Neuronal stem cell (in vitro differentiated cells): Measurements from ENCODE around the gene CHRM2.
A peak's percentile ranks its signal among the peaks of the same experiment; 100 is the strongest.

ENCODE experiments used
- DNase-seq: peaks from one replicate; pipeline ENCODE4 v3.0.0-alpha.2; 2013; ENCODE audit warnings: low spot score
- H2AFZ ChIP-seq: one replicate; pipeline ENCODE4 v1.6.1; 2013; ENCODE audit warnings: mild to moderate bottlenecking, low read length, inconsistent platforms
- H2AK5ac ChIP-seq: 2 replicates; pipeline ENCODE4 v1.6.1; 2013; ENCODE audit warnings: low read depth, mild to moderate bottlenecking, inconsistent platforms, low read length, moderate library complexity, mixed read lengths
- H2BK120ac ChIP-seq: 2 replicates; pipeline ENCODE4 v1.6.1; 2013; ENCODE audit warnings: low read depth, mild to moderate bottlenecking, inconsistent platforms, low read length, moderate library complexity, mixed read lengths
- H2BK12ac ChIP-seq: one replicate; pipeline ENCODE4 v1.6.1; 2013; ENCODE audit warnings: low read length, inconsistent platforms
- H2BK15ac ChIP-seq: 2 replicates; pipeline ENCODE4 v1.6.1; 2013; ENCODE audit warnings: mild to moderate bottlenecking, low read length, inconsistent platforms, mixed read lengths
- H2BK5ac ChIP-seq: one replicate; pipeline ENCODE4 v1.6.1; 2013; ENCODE audit warnings: inconsistent platforms, mild to moderate bottlenecking, low read length, moderate library complexity
- H3K14ac ChIP-seq: one replicate; pipeline ENCODE4 v1.6.1; 2013; ENCODE audit warnings: low read length, inconsistent platforms
- H3K18ac ChIP-seq: 2 replicates; pipeline ENCODE4 v1.6.1; 2013; ENCODE audit warnings: low read length, inconsistent platforms
- H3K23ac ChIP-seq: 2 replicates; pipeline ENCODE4 v1.6.1; 2013; ENCODE audit warnings: low read depth, mild to moderate bottlenecking, mixed read lengths, low read length, inconsistent platforms; ENCODE audit not compliant: poor library complexity
- H3K27ac ChIP-seq: replicated peaks from 3 replicates; pipeline ENCODE4 v1.5.1; 2013; ENCODE audit warnings: low read length, inconsistent platforms
- H3K27me3 ChIP-seq, 3 experiments: 2 replicates each; pipeline ENCODE4 v1.6.1; 2013; ENCODE audit warnings: low read length in 3 of 3, mild to moderate bottlenecking in 2 of 3, inconsistent platforms in 1 of 3, low read depth in 1 of 3, mixed read lengths in 1 of 3, moderate library complexity in 1 of 3; ENCODE audit not compliant: control insufficient read depth in 3 of 3, insufficient read depth in 3 of 3
- H3K36me3 ChIP-seq, 2 donors: replicated peaks in 1 of 2; 2 replicates each; pipeline ENCODE4 v1.6.1; 2013; ENCODE audit warnings: low read length in 2 of 2; ENCODE audit not compliant: control insufficient read depth in 2 of 2, insufficient read depth in 2 of 2
- H3K4ac ChIP-seq: 2 replicates; pipeline ENCODE4 v1.6.1; 2013; ENCODE audit warnings: inconsistent platforms, mild to moderate bottlenecking, low read length, moderate library complexity
- H3K4me1 ChIP-seq, 2 donors: 1 replicate in 1 of 2; 2 replicates in 1 of 2; pipeline ENCODE4 v1.6.1; 2013; ENCODE audit warnings: low read length in 2 of 2, low read depth in 1 of 2; ENCODE audit not compliant: control insufficient read depth in 2 of 2, insufficient read depth in 1 of 2
- H3K4me2 ChIP-seq: one replicate; pipeline ENCODE4 v1.6.1; 2013; ENCODE audit warnings: mild to moderate bottlenecking, low read length, inconsistent platforms; ENCODE audit not compliant: insufficient read depth, poor library complexity, severe bottlenecking
- H3K4me3 ChIP-seq, 2 donors: 2 replicates each; pipeline ENCODE4 v1.5.1; 2013; ENCODE audit warnings: low read length in 2 of 2, mild to moderate bottlenecking in 2 of 2, inconsistent platforms in 1 of 2, moderate library complexity in 1 of 2
- H3K79me1 ChIP-seq: one replicate; pipeline ENCODE4 v1.6.1; 2013; ENCODE audit warnings: low read depth, mild to moderate bottlenecking, inconsistent platforms, low read length, moderate library complexity
- H3K9ac ChIP-seq: one replicate; pipeline ENCODE4 v1.6.1; 2013; ENCODE audit warnings: mild to moderate bottlenecking, low read depth, low read length, inconsistent platforms; ENCODE audit not compliant: poor library complexity
- H3K9me3 ChIP-seq, 2 donors: replicated peaks in 1 of 2; 2 replicates each; pipeline versions ENCODE3 to v1.6.1; 2013; ENCODE audit warnings: low read length in 2 of 2, mild to moderate bottlenecking in 2 of 2, inconsistent platforms in 1 of 2, low read depth in 1 of 2, mixed read lengths in 1 of 2, moderate library complexity in 1 of 2; ENCODE audit not compliant: control insufficient read depth in 2 of 2, insufficient read depth in 1 of 2
- H4K8ac ChIP-seq: one replicate; pipeline ENCODE4 v1.6.1; 2013; ENCODE audit warnings: low read depth, mild to moderate bottlenecking, inconsistent platforms, low read length, moderate library complexity
- H4K91ac ChIP-seq: one replicate; pipeline ENCODE4 v1.6.1; 2013; ENCODE audit warnings: low read length, low read depth, mild to moderate bottlenecking, inconsistent platforms; ENCODE audit not compliant: poor library complexity
- WGBS, 2 donors: extraction: QIAGEN DNeasy Blood & Tissue Kit; methylation state at CpG; one replicate each; pipeline ENCODE4 v1.1.7; 2013; ENCODE audit warnings: missing lambda C conversion rate in 2 of 2, mixed read lengths in 1 of 2; ENCODE audit not compliant: insufficient read length in 2 of 2, insufficient replicate concordance in 1 of 2; ENCODE audit errors: extremely low coverage in 2 of 2; 5-methylcytosine and 5-hydroxymethylcytosine counted together

CHRM2 gene

DNA sequence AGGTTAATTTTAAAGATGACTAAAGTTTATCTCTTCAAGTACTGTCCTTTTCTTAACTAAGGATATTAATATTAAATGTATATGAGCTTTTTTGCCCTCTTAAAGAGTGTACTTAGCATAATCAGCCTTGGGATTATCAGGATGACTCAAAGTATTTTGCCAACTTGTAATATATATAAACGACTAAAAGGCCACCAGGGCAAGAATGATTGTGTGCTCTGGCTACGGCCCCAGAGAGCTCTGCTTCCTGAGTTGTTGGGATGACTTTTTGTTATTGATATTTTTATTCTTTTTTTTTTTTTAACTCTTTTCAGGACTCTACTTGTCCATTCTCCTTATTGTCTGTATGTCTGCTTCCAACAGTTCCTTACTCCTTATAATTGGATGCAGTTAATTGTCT is 14.8 kb upstream of the CHRM2 start:
- DNase-seq = no peak
- no peak overlapping the region for H2BK15ac ChIP-seq
- no peaks in the 10 kb centered on the region for H3K79me1 ChIP-seq
- H3K4me1 ChIP-seq = no peaks in the 10 kb centered on the region
- H2BK12ac ChIP-seq = no peak overlapping the region
- no peaks in the 10 kb centered on the region for H3K27me3 ChIP-seq
- H2BK120ac ChIP-seq = no peak overlapping the region
- no peak overlapping the region for H3K4ac ChIP-seq
- H3K36me3 ChIP-seq = no peaks in the 10 kb centered on the region
- H3K23ac ChIP-seq = no peak overlapping the region
- no peak overlapping the region for H2BK5ac ChIP-seq
- no peak overlapping the region for H2AK5ac ChIP-seq
- H3K27ac ChIP-seq = no peak overlapping the region
- WGBS, 2 donors = no CpG with 5 or more reads among the region's 2 CpGs
- no peak overlapping the region for H2AFZ ChIP-seq
- H3K4me3 ChIP-seq = no peak overlapping the region
- H4K8ac ChIP-seq = no peak overlapping the region
- H3K9ac ChIP-seq = no peak overlapping the region
- H4K91ac ChIP-seq = no peak overlapping the region
- H3K18ac ChIP-seq = no peak overlapping the region
- no peak overlapping the region for H3K14ac ChIP-seq
- no peak overlapping the region for H3K4me2 ChIP-seq
- H3K9me3 ChIP-seq = no peaks in the 10 kb centered on the region

DNA sequence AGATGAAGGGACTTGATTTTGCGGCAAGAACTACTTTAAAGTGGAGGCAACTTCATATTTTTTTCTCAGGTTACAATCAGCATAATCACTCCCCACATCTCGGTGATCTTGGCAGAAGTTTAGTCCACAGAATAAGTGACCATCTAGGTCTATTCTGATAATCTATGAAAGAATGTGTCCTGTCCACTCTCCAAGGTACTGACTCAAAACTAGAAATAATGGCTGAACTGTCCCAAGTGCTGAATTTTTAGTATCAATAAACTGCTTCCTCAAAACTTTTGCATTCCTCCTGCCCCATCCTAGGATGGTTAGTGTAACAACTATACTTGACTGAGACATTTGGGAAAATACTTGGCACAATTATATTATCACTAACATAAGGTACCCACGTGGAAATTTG is 10.9 kb upstream of the CHRM2 start:
- Histone ChIP-seq H4K91ac (no peak overlapping the region), H2AFZ (no peak overlapping the region), H3K4me1 (no peaks in the 10 kb centered on the region), H3K18ac (no peak overlapping the region), H4K8ac (no peak overlapping the region), H2BK5ac (no peak overlapping the region), H3K14ac (no peak overlapping the region), H2BK12ac (no peak overlapping the region), H3K36me3 (no peaks in the 10 kb centered on the region), H2BK15ac (no peak overlapping the region), H3K4ac (no peak overlapping the region), H3K79me1 (no peaks in the 10 kb centered on the region), H2BK120ac (no peak overlapping the region), H3K9me3 (no peaks in the 10 kb centered on the region), H3K4me3 (no peak overlapping the region), H3K9ac (no peak overlapping the region), H3K27ac (no peak overlapping the region), H3K4me2 (no peak overlapping the region), H2AK5ac (no peak overlapping the region), H3K23ac (no peak overlapping the region), H3K27me3 (no peaks in the 10 kb centered on the region)
- DNase-seq = peak; percentile 59
- WGBS, 2 donors = no CpG with 5 or more reads among the region's 3 CpGs

DNA sequence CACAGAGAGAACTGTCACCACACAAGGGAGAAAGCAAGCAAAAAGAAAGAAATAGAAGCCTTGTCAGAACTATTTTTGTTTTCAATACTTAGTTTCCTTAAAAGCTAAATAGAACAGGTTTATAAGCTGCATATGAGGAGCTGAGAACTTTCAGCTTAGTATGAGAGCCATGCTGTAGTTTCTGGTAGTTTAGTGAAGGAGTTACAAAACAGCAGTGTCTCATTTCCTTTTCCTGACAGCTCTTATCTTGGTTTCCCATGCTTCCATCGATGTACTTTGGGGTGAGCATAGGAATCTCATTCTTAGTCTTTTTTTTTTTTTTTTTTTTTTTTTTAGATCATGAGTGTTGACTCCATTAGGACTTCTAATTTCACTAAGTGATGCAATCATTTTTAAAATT is 8.6 kb upstream of the CHRM2 start:
- no peak for DNase-seq
- Histone ChIP-seq H2AFZ (no peak overlapping the region), H3K9me3 (no peaks in the 10 kb centered on the region), H3K4me3 (no peak overlapping the region), H3K27ac (no peak overlapping the region), H2BK15ac (no peak overlapping the region), H2BK12ac (no peak overlapping the region), H3K79me1 (no peaks in the 10 kb centered on the region), H2BK5ac (no peak overlapping the region), H2AK5ac (no peak overlapping the region), H3K9ac (no peak overlapping the region), H3K23ac (no peak overlapping the region), H4K91ac (no peak overlapping the region), H3K36me3 (no peaks in the 10 kb centered on the region), H3K27me3 (peaks cover 0 to 4% (median 0%) of the 10 kb centered on the region in 3 experiments), H3K4ac (no peak overlapping the region), H3K14ac (no peak overlapping the region), H3K4me2 (no peak overlapping the region), H2BK120ac (no peak overlapping the region), H3K4me1 (no peaks in the 10 kb centered on the region), H3K18ac (no peak overlapping the region), H4K8ac (no peak overlapping the region)
- no CpG with 5 or more reads among the region's 1 CpG for WGBS, 2 donors

DNA sequence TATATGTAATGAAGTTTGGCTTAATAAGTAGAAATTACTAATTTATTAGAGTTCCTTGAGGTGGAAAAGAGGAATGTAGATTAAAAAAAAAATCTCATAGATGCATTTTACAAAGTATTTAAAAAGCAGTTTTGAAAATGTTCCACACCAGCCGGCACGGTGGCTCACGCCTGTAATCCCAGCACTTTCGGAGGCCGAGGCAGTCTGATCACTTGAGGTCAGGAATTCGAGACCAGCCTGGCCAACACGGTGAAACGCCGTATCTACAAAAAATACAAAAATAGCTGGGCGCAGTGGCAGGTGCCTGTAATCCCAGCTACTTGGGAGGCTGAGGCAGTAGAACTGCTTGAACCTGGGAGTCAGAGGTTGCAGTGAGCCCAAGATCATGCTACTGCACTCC is 3.2 kb upstream of the CHRM2 start:
- Histone ChIP-seq H3K4me3 (no peak overlapping the region), H4K8ac (no peak overlapping the region), H3K9me3 (no peaks in the 10 kb centered on the region), H2BK120ac (no peak overlapping the region), H3K9ac (no peak overlapping the region), H3K79me1 (no peaks in the 10 kb centered on the region), H4K91ac (no peak overlapping the region), H2BK5ac (no peak overlapping the region), H3K14ac (no peak overlapping the region), H3K27ac (no peak overlapping the region), H3K36me3 (no peaks in the 10 kb centered on the region), H2BK12ac (no peak overlapping the region), H2BK15ac (no peak overlapping the region), H3K4me2 (no peak overlapping the region), H3K18ac (no peak overlapping the region), H2AFZ (no peak overlapping the region), H3K23ac (no peak overlapping the region), H2AK5ac (no peak overlapping the region), H3K27me3 (peaks cover 12 to 48% (median 21%) of the 10 kb centered on the region in 3 experiments), H3K4ac (no peak overlapping the region), H3K4me1 (peaks cover 7 to 11% of the 10 kb centered on the region in 2 donors)
- WGBS, 2 donors = no CpG with 5 or more reads among the region's 10 CpGs
- DNase-seq = no peak
